ENCODE data around the gene UBR2.
"Not testable (repeated sequence)": the region's sequence is repeated elsewhere in the genome, so short reads cannot be mapped to it uniquely, and the experiment has no call there.

Gene UBR2

GRCh38 chr6:42693725-42694323, 130.0 kb downstream of the UBR2 start:
- no peak for DNase-seq

GRCh38 chr6:42694586-42694985, 130.8 kb downstream of the UBR2 start:
- DNase-seq: no peak

GRCh38 chr6:42696526-42697267, 132.9 kb downstream of the UBR2 start:
- DNase-seq: no peak

GRCh38 chr6:42697268-42697655, 133.4 kb downstream of the UBR2 start:
- no peak for DNase-seq

- no peak for DNase-seq
Measured at GRCh38 chr6:42698217-42698616, 134.4 kb downstream of the UBR2 start.

- no peak for DNase-seq
Measured at GRCh38 chr6:42702200-42702599, 138.4 kb downstream of the UBR2 start.

GRCh38 chr6:42702786-42703185, 139.0 kb downstream of the UBR2 start:
- not testable (repeated sequence) for DNase-seq

- no peak for DNase-seq
Measured at GRCh38 chr6:42704251-42704936, 140.6 kb downstream of the UBR2 start.

GRCh38 chr6:42704937-42705374, 141.1 kb downstream of the UBR2 start:
- no peak for DNase-seq

- no peak for DNase-seq
Measured at GRCh38 chr6:42707595-42707994, 143.8 kb downstream of the UBR2 start.

GRCh38 chr6:42708096-42708495, 144.3 kb downstream of the UBR2 start:
- DNase-seq: no peak

GRCh38 chr6:42709871-42710270, 146.0 kb downstream of the UBR2 start:
- DNase-seq: no peak

GRCh38 chr6:42710316-42710715, 146.5 kb downstream of the UBR2 start:
- no peak for DNase-seq

GRCh38 chr6:42711930-42712329, 148.1 kb downstream of the UBR2 start:
- DNase-seq: no peak

GRCh38 chr6:42714098-42714761, 150.4 kb downstream of the UBR2 start:
- DNase-seq: no peak

- no peak for DNase-seq
Measured at GRCh38 chr6:42715871-42716270, 152.0 kb downstream of the UBR2 start.

- DNase-seq: no peak
Measured at GRCh38 chr6:42720739-42721138, 156.9 kb downstream of the UBR2 start.

- DNase-seq: no peak
Measured at GRCh38 chr6:42722497-42722896, 158.7 kb downstream of the UBR2 start, which contains the start of gene PRPH2. PRPH2 (minus strand) TSS chr6:42722597; CDS start chr6:42722334, 263 bp downstream.

GRCh38 chr6:42724825-42725224, 161.0 kb downstream of the UBR2 start:
- DNase-seq: no peak

- DNase-seq: no peak
Measured at GRCh38 chr6:42726026-42726425, 162.2 kb downstream of the UBR2 start.

GRCh38 chr6:42726485-42727086, 162.8 kb downstream of the UBR2 start:
- DNase-seq: peak; percentile 76

GRCh38 chr6:42727087-42727611, 163.3 kb downstream of the UBR2 start:
- no peak for DNase-seq

GRCh38 chr6:42727627-42728026, 163.8 kb downstream of the UBR2 start:
- DNase-seq: no peak
